Skeletal muscle cell (primary cell): Measurements from ENCODE around the gene SFXN5.
"Not testable (repeated sequence)": the region's sequence is repeated elsewhere in the genome, so short reads cannot be mapped to it uniquely, and the experiment has no call there.

Experiments
- DNase-seq: peaks from one replicate; pipeline ENCODE4 v3.0.0-alpha.2; 2010; ENCODE audit warnings: low read depth
- H3K4me3 ChIP-seq: 2 replicates; pipeline ENCODE4 v1.5.1; 2011; ENCODE audit warnings: low read depth, mild to moderate bottlenecking, control low read depth, low read length, moderate library complexity

SFXN5 gene

GRCh38 chr2:72921088-72921851 lies 150.2 kb downstream of the SFXN5 start:
- H3K4me3 ChIP-seq, result no peak overlapping the region
- no peak for DNase-seq

DNA sequence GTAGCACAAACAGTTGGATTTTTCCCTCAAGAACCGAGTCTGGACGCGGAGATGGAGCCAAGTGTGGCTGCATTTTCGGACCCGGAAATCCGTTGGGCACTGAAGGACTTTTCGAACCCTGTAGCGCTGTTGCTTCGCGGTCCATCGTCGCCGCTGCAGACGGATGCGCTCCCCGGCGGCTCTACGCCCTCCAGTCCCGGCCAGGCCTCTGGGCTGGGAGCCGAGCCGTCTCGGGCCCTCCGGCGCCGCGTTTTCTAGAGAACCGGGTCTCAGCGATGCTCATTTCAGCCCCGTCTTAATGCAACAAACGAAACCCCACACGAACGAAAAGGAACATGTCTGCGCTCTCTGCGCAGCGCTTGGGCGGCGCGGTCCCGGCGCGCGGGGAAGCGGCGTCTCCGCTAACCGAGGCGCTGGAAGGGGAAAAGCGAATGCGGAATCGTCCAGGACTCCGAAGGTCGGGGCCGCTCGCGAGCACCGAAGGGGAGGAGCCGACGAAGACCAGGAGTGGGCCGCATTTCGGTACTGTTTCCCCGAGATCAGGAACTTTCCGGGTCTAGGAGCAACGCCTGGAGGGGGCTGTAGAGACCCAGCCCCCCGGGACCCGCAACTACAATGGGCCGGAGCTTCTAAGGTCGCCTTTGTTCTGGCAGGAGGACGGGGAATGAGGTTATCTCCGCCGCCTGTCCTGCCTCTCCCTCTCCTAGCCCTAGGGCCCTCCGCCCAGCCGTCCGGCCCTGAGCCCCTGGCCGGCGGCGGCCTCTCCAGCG lies 151.0 kb downstream of the SFXN5 start:
- DNase-seq, result no peak
- peak overlapping the region; percentile 3 for H3K4me3 ChIP-seq

DNA sequence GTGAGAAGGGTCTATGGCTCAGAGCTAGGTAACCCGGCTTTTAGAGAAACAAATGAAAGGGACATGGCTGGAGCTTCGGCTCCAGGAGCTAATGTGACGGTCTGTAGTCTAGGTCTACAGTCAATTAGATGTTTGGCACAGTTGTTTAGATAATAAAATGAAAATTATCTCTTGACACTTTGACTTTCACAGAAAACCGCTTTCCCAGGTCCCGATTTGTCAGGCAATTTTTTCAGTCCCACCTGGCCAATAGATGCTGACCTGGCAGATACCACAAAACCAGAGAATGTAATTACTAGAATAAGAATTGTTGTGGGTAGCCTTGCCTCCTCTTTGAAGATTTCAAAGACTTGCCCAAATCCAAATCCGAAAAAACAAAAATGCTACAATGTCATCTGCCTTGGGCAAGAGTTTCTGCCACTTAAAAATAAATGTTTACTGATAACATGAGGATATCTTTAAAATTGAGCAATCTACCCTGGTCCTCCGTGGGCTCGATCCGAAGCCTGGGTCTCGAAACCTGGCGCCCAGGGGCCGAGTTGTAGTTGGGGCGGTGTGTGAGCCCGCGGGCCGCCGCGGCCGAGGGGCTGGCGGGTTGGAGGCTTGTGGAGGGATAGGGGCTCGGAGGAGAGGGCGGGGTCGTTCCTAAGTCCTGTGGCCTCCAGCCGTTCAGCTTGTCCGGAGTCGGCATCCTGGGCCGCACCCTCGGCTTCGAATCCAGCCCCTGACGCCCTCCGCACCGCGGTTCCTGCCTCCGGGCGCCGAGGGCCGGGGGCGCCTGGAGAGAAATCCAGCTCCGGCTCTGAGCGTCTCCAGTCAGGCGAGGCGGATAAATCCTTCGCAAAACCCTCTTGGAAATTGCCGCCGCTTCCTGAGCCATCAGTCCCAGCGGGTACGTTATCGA lies 151.8 kb downstream of the SFXN5 start:
- DNase-seq, result no peak
- peak overlapping the region; percentile 3 for H3K4me3 ChIP-seq

DNA sequence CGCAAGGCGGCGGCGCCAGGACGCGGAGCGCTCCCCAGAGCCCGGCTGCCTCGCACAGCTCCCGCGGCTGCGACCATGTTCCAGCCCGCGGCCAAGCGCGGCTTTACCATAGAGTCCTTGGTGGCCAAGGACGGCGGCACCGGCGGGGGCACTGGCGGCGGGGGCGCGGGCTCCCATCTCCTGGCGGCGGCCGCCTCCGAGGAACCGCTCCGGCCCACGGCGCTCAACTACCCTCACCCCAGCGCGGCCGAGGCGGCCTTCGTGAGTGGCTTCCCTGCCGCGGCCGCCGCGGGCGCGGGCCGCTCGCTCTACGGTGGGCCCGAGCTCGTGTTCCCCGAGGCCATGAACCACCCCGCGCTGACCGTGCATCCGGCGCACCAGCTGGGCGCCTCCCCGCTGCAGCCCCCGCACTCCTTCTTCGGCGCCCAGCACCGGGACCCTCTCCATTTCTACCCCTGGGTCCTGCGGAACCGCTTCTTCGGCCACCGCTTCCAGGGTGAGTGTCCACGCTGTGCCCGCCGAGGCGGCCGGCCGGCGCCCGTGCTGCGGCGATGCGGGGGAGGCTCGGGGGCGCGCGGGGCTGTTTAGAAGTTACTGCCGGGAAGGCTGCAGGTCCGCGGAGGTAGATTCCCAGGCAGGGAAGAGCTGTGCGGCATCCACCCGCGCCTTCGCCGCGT lies 153.5 kb downstream of the SFXN5 start:
- H3K4me3 ChIP-seq, result no peak overlapping the region
- no peak for DNase-seq

DNA sequence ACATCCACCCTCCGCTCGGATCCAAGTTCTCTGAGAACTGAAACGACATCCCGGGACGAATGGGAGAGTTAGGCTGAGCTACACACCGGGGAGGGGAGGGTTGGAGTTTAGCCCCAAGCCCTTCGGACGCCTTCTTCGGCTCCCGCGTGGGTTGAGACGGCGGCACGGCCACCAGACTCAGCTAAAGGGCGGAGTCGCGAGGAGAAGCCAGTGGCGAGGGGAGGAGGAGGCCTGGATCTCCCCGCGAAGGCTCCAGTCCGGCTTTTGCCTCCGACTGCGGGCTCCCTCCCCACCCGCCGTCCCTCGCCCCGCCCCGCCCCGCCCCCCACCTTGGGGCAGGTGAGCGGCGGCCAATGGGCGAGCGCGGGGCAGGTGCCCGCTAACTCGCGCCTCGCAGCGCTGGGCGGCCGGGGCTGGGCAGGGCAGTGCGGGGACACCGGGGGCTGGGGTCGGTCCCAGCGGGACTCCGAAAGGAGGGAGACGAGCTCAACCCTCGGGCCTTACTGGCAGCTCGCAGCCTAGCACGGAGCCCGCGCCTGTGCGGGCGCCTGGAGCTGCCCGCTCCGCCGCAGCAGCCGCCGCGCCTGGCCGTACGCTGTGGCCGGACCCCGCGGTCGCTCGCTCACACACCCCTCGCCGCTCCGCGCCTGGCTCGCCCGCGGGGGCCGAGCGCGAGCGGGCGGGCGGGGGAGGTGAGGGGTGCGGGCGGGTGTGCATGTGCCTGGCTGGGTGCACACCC lies 154.2 kb downstream of the SFXN5 start, which contains the start of gene EMX1:
EMX1 (plus strand) TSS at position 382 of the 739 bp plus-strand sequence; CDS start at position 716, 334 bp downstream.
- H3K4me3 ChIP-seq, result no peak within 1 kb of the TSS
- DNase-seq, result no peak

- DNase-seq, result no peak
- no peak overlapping the region for H3K4me3 ChIP-seq
Measured at GRCh38 chr2:72916743-72917137, 154.8 kb downstream of the SFXN5 start.

- DNase-seq, result no peak
- H3K4me3 ChIP-seq, result no peak overlapping the region
Measured at GRCh38 chr2:72915907-72916742, 155.4 kb downstream of the SFXN5 start.

DNA sequence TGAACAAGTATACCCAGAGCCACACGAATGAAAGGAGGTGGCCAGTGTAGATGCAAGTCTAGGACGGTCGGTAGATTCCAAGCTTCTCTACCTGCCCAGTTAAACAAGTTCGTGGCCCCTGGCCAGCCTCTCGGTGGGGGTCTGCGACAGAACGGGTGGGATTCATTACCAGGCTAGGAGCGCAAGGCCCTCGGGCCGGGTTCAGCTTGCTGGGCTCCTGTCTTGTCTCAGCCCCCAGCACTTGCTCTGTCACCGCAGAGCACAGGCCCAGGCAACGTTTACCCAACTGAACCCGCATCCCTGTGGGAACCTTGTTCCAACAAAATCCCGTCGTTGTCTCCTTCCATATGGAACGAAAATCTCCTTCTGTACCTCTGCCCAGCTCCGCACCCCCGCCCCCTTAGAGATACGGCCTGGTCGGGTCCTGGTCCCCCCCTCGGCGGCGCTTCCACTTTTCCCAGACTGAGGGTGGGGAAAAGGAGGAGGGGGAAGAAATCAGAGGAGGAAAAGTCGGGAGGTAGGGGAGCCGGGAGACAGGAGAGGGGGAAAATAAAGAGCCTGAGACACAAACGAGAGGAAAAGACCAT lies 156.1 kb downstream of the SFXN5 start:
- no peak for DNase-seq
- no peak overlapping the region for H3K4me3 ChIP-seq

DNA sequence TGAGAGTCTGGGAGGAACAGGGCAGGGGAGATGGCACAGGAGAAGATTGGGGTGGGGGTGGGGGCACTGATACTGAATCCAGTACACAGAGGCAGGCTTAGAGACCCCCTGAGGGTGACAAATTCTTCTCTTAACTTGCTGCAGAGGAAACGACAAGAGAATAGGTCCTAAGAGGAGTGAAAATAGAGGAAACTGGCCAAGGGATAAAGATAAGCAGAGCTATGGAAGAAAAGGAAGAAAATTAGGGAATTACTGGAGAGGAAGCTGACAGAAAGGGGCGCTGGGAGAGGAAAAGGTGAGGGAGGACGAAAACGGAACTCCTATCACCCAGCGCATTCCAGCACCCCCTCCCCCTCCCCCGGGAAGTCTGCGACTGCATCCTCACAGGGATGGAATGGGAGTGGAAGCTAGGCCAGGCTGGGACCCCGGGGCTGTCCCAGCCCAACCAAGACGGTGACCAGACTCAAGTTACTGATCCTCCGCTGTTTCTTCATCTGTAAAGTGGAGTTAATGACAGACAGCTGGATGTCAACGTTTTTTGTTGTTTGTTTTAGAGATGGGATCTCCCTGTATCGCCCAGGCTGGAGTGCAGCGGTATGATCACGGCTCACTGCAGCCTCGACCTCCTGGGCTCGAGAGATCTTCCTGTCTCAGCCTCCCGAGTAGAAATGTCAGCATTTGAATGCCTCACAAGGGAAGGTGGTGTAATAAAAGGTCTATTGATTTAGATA lies 156.8 kb downstream of the SFXN5 start:
- DNase-seq, result no peak

GRCh38 chr2:72914206-72914559 lies 157.3 kb downstream of the SFXN5 start:
- no peak overlapping the region for H3K4me3 ChIP-seq
- no peak for DNase-seq

More for the DNA sequence above, 156.8 kb downstream of the SFXN5 start:
- H3K4me3 ChIP-seq, result no peak overlapping the region

DNA sequence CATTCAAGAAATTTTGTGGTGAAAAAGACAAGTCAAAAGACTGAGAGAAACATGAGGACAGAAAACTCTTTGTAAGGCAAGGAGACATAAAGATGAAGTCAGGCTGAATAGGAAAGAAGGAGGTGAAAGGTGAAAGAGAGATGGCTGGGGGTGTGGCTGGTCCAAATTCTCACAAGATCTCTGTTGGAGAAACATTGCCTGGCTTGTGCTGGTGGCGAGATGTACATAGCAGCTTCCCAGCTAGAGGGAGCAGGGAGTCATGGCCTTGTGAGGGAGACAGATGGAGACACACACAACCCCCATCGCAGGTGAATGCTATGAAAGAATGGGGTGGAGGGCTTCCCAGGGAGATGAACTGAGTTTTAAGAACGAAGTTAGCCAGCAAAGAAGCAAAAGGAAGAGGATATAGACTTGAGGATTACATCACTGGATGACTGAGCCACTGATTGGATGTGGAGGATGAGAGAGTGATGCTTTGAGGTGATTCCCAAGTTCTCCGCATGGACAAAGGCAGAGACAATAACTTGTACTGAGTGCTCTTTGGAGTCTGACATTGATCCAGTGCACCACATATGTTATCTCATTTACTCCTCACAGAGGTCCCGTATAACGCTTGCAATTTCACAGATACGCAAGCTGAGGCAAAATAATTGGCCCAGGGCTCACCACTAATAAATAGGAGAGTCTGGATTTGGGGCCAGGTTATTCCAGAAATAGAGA lies 157.9 kb downstream of the SFXN5 start:
- no peak for DNase-seq

DNA sequence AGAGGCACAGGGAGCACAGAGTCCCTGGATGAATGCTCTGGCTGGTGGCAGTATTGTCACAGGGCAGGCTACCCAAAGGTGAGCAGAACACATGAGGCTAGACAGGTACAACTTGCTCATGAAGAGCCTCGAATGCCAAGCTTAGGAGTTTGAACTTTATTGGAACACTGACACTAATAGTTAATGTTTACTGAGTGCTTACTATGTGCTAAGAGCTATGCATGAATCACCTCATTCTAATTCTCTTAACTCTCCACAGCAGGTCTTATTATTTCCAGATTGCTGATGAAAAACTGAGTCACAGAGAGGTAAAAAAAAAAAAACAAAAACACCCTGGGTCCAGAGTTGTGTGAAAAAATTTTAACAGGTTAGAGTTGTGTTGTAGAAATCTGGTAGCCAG lies 160.3 kb downstream of the SFXN5 start:
- no peak overlapping the region for H3K4me3 ChIP-seq

More for the DNA sequence above, 157.9 kb downstream of the SFXN5 start:
- no peak overlapping the region for H3K4me3 ChIP-seq

DNA sequence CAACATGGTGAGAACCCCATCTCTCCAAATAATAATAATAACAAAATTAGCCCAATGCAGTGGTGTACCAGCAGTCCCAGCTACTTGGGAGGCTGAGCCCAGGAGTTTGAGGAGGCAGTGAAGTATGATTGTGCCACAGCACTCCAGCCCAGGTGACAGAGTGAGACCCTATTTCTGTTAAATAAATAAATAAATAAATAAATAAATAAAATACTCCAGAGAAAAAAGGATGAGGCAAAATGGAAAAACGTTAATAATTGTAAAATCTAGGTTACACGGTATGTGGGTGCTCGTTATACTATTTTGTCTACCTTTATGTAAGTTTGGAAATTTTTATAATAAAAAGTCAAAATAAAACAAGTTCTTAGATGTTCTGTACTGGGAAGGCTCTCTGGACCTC lies 162.8 kb downstream of the SFXN5 start:
- H3K4me3 ChIP-seq, result no peak overlapping the region
- no peak for DNase-seq

More for the DNA sequence above, 160.3 kb downstream of the SFXN5 start:
- no peak for DNase-seq

GRCh38 chr2:72907369-72907768 lies 164.1 kb downstream of the SFXN5 start:
- H3K4me3 ChIP-seq, DNase-seq: not testable (repeated sequence)

DNA sequence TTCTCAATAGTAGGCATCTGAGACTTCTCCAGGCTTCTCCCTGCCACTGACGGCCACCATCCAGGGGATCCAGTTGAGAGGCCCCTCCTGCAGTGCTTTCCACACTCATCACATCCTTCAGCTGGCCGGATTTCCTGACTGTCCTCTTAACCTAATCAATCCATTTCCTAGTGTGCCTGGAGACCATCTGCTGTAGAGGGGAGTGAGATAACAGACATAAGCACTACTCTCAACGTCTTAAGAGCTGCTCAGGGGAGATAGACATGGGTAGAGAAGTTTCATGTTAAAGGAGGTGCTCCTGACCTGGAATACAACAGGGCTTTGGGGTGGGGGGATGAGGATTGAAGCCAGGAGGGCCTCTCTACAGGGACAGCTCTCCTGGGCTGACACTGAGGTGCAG lies 170.1 kb downstream of the SFXN5 start:
- no peak overlapping the region for H3K4me3 ChIP-seq
- DNase-seq, result no peak

- H3K4me3 ChIP-seq, result no peak overlapping the region
- DNase-seq, result no peak
Measured at GRCh38 chr2:72900191-72900825, 171.2 kb downstream of the SFXN5 start.
